ENCODE measurements around the gene SLC22A1.

GRCh38 chr6:160117137-160117536 lies 4.5 kb upstream of the SLC22A1 start:
- no peak for TF ChIP-seq CTCF (IDR thresholded peaks at IDR 0.05; ENCODE audit: insufficient read depth, low read depth, low read length)
- no peak for TF ChIP-seq EZH2 (IDR thresholded peaks at IDR 0.05; ENCODE audit: insufficient read depth, low read length)

All from astrocyte (in vitro differentiated cells and primary cell).